Measurements from ENCODE around the gene IGF2. TPM values are rescaled to one million over a fixed set of nuclear protein-coding genes. Genes with fewer than 3 reads are reported as not detected.

IGF2 gene
- total and polyA plus RNA-seq, 8 donors: 3.8 to 164 (median 10.8) TPM

- Histone ChIP-seq H3K27ac (no peak overlapping the region), H3K9me3 (no peaks in the 10 kb centered on the region), H3K4me1 (peaks cover 32 to 47% (median 43%) of the 10 kb centered on the region in 4 donors), H3K27me3 (peaks cover 22 to 100% (median 90%) of the 10 kb centered on the region in 3 donors), H3K4me3 (peak overlapping the region; percentile 36 to 53 (median 38)), H3K36me3 (no peaks in the 10 kb centered on the region)
- intact Hi-C loops (cut with DNase I; ENCODE audit: low total_unique reads): no loop called here
- DNase-seq: peak in 1 of 2 donors; percentile 67
- WGBS, 5 donors: 1 to 4% (median 1%) methylated on average over 38 to 66 of the region's 68 CpGs
- TF ChIP-seq POLR2AphosphoS5 (IDR thresholded peaks at IDR 0.05) (no peak), EP300 (IDR thresholded peaks at IDR 0.05) (no peak), CTCF (IDR thresholded peaks at IDR 0.05) (no peak)
These were observed 612 bp downstream of the IGF2 start for GRCh38 chr11:2138431-2139122.

GRCh38 chr11:2138068-2138430, 1.1 kb downstream of the IGF2 start:
- Histone ChIP-seq H3K4me3 (peak overlapping the region; percentile 36 to 53 (median 38)), H3K27ac (no peak overlapping the region)
- WGBS, 5 donors: 0 to 4% (median 1%) methylated on average over 6 to 42 of the region's 44 CpGs

GRCh38 chr11:2137202-2138067, 1.8 kb downstream of the IGF2 start:
- H3K27ac ChIP-seq: no peak overlapping the region
- intact Hi-C loops (cut with DNase I; ENCODE audit: low total_unique reads): no loop called here
- peak; percentile 61 to 93 for DNase-seq
- no peak for TF ChIP-seq POLR2A (IDR thresholded peaks at IDR 0.05)
- TF ChIP-seq POLR2AphosphoS5 (IDR thresholded peaks at IDR 0.05): no peak
- TF ChIP-seq CTCF (IDR thresholded peaks at IDR 0.05): no peak
- no peak for TF ChIP-seq EP300 (IDR thresholded peaks at IDR 0.05)
- H3K4me1 ChIP-seq: peaks cover 32 to 43% (median 42%) of the 10 kb centered on the region in 4 donors
- 1 to 5% (median 1%) methylated on average over 23 to 50 of the region's 50 CpGs for WGBS, 5 donors
- peak overlapping the region; percentile 36 to 53 (median 38) for H3K4me3 ChIP-seq
- peaks cover 22 to 100% (median 88%) of the 10 kb centered on the region in 3 donors for H3K27me3 ChIP-seq
- no peaks in the 10 kb centered on the region for H3K36me3 ChIP-seq
- H3K9me3 ChIP-seq: no peaks in the 10 kb centered on the region

More at GRCh38 chr11:2138068-2138430, 1.1 kb downstream of the IGF2 start:
- peaks cover 32 to 43% (median 42%) of the 10 kb centered on the region in 4 donors for H3K4me1 ChIP-seq
- DNase-seq: peak in 1 of 2 donors; percentile 63
- H3K9me3 ChIP-seq: no peaks in the 10 kb centered on the region
- peaks cover 22 to 100% (median 90%) of the 10 kb centered on the region in 3 donors for H3K27me3 ChIP-seq
- intact Hi-C loops (cut with DNase I; ENCODE audit: low total_unique reads): no loop called here
- H3K36me3 ChIP-seq: no peaks in the 10 kb centered on the region
- no peak for TF ChIP-seq CTCF (IDR thresholded peaks at IDR 0.05)
- no peak for TF ChIP-seq EP300 (IDR thresholded peaks at IDR 0.05)
- no peak for TF ChIP-seq POLR2AphosphoS5 (IDR thresholded peaks at IDR 0.05)
- no peak for TF ChIP-seq POLR2A (IDR thresholded peaks at IDR 0.05)

GRCh38 chr11:2136952-2137201, 2.3 kb downstream of the IGF2 start:
- no peaks in the 10 kb centered on the region for H3K9me3 ChIP-seq
- H3K4me1 ChIP-seq: peaks cover 32 to 43% (median 42%) of the 10 kb centered on the region in 4 donors
- WGBS, 5 donors: 15 to 57% (median 36%) methylated on average over 7 to 8 of the region's 8 CpGs
- intact Hi-C loops (cut with DNase I; ENCODE audit: low total_unique reads): no loop called here
- H3K36me3 ChIP-seq: no peaks in the 10 kb centered on the region
- no peak for TF ChIP-seq CTCF (IDR thresholded peaks at IDR 0.05)
- TF ChIP-seq POLR2A (IDR thresholded peaks at IDR 0.05): no peak
- no peak for TF ChIP-seq EP300 (IDR thresholded peaks at IDR 0.05)
- no peak for TF ChIP-seq POLR2AphosphoS5 (IDR thresholded peaks at IDR 0.05)
- H3K4me3 ChIP-seq: peak overlapping the region in 1 of 4 donors; percentile 53
- no peak for DNase-seq
- peaks cover 22 to 100% (median 83%) of the 10 kb centered on the region in 3 donors for H3K27me3 ChIP-seq
- H3K27ac ChIP-seq: no peak overlapping the region
